Caki2 (cell line): Measurements from ENCODE around the gene ECE1. TPM values are rescaled to one million over a fixed set of nuclear protein-coding genes. Genes with fewer than 3 reads are reported as not detected.
A peak's percentile ranks its signal among the peaks of the same experiment; 100 is the strongest.

Source experiments
- DNase-seq: peaks from one replicate; pipeline ENCODE4 v3.0.0-alpha.2; 2015; ENCODE audit warnings: low read depth
- in situ Hi-C: cut with HindIII; loops from 2 replicates; pipeline ENCODE4 v1.10.0; 2016; ENCODE audit warnings: low sequenced_read_pairs, low pct_unique_long_range_greater_than_20kb, mixed read lengths
- total RNA-seq: library from RNA; depleted of rRNA; stranded (reverse); fragments of >200 nt; shearing (Covaris generic); gene quantifications from 2 replicates; pipeline ENCODE4 v1.2.3, GENCODE V29; 2014; ENCODE audit warnings: low replicate concordance; rRNA removed

The ECE1 gene
- 79.6 and 82.8 TPM in 2 replicates for total RNA-seq

DNA sequence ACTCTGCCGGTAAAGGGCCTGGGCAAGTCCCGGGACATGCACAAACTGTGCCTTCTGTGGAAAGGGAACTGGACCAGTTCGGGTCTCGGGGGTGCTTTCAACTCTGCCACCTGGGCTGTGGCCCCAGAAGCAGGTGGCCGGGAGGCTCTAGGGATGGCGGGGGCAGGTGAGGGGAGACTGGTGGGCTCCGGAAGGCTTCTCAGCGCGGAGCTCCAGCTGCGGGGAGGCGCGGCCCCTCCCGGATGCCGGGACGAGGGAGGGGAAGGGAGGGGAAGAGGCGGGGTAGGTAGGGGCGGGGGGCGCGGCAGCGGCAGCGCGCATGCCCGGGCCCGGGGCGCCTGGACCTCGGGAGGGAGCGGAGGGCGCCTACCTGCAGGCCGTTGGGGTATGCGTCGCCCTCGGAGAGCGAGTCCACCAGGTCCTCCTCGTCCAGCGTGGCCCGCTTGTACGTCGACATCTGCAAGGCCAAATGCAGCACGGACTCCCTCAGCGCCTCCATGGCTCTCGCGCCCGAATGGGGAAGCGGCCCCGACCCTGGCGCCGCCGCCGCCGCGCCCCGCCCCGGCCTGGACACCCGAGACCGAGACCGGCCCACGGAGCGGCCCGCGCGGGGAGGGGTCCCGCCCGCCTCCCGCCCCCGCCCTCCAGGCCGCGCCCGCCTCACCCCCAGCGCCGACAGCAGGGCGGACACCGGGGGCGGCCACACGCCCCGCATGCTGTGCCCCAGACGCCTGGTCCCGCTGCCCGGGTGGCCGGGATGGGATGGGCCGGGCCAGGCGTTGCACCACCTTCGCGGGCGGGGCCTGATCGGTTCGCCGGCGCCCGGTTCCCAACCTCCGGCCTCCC, at the start of gene ECE1:
TSS of gene ECE1 (minus strand) at position 764 of the 846 bp plus-strand sequence. CDS start at position 715, 49 bp downstream.
- in situ Hi-C loops = no loop called here
- peak; percentile 24 for DNase-seq

DNA sequence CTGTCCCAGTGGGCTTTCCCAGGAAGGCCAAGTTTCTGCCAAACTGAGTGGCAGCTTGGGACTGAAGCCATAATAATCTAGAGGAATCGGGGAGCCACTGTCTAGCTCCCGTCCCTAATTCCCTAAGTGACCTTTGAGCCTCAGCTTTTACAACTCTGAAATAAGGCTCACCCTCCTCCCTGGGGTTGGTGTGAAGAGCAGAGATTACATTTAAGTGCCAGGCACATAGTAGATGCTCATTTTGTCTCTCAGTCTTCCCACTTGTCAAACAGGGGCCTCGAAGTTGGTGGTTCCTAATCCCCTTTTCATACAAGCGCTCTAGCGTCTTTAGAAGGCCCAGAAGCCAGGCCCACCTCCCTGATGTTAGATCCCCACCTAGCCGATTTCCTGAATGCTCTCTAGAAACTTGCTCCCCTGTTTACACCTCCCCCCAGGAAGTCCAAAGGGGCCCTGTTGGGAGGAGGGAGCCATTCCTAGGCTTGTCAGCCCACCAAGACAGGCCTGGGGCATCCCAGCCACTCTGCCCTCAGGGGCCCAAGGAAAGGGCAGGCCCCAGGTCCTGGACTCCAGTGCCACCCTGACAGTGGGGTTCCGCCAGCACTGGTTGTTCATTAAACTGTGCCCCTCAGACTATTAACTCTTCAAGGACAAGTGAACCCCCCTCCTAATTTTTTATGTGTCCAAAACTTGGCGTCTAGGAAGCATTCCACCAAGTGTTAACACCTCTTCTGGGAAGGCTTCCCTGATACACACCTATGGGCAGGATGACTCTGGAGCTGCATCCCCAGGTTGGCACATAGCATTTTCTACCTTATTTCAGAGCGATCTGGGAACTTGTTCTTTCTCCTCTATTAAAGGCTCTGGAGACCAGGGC, 49.3 kb upstream of the ECE1 start:
- no peak for DNase-seq
- in situ Hi-C loops = no loop called here

DNA sequence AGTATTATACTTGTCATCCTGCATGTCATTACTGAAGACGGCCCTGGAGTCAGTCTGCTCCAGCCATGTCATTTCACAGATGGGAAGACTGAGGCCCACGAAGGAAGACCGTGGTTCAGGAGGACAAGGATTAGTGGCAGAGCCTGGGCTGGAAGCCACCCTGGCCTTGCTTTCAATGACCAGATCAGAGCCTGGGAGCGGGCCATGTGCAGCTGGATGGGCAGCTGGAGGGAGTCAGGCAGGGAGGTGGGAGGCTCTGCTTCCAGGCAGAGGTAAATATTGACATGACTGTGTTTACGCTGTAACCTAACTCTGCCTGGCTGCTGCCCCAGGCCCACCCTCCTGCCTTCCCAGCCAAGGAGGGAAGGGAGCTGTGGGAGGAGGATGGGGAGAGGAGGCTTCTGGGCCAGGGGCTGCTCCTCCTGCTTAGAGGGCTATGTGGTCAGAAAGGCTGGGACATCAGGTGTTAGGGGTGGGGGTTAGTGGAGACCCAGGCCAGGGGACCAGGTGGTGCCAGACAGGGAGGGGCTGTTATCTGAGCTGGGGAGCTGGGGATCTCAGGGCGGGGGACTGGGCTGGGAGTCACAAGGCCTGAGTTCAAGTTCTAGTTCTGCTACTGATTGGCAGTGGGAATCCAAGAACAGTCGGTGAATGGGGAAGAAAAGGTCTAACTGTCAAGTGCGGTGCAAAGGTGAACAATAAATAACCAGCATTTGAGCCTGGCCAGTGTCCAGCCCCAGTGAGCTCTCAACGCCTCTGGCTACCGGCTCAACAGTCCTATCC, 48.5 kb upstream of the ECE1 start:
- in situ Hi-C loops = no loop called here
- DNase-seq = peak; percentile 72

DNA sequence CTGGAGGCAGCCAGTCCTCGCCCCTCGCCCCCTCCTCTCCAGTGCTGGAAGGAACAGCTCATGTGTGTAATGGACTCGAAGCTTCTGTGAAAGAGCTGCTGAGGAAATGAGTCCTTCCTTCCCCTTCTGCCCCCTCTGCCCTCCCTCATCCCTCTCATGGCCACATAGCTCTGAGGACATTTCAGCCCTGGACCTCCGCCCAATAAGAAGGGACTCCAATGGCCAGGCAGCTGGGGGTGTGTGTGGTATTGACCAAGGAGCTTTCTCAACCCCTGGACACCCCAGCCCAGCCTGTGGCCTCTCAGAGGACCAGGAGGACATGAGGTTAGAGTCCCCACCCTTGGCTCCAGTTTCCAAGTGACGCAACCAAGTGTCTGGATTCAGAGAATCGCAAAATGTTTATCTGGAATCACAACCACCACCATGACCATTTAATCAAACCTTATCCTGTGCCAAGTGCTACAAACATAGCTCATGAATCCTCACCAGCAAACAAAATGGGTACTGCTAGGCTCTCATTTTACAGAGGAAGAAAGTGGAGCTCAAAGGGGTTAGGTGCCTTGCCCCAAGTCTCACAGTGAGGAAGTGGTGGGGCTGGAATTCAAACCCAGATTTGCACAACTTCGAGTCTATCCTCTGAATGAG, 47.8 kb upstream of the ECE1 start:
- in situ Hi-C loops = no loop called here
- DNase-seq = peak; percentile 92

DNA sequence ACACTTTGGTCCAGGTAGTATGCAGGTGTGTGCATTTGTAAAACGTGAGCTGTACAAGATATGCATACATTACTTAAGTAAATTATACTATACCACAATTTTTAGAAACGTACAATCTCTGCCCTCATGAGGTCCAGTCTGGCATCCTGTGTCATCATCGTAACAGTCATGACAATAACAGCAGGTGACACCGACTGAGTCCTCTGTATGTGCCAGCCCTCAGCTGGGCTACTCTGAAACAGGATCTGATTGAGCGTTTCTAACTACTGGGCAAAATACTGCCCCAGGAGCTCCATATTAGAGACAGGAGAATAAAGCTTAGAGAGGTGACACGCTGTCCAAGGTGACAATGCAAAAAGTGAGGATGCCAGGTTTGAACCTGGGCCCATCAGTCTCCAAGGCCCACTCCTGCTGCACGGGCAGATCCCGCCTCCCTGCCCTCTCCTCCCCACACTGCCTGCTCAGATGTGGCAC, 47.2 kb upstream of the ECE1 start:
- in situ Hi-C loops = no loop called here
- no peak for DNase-seq

DNA sequence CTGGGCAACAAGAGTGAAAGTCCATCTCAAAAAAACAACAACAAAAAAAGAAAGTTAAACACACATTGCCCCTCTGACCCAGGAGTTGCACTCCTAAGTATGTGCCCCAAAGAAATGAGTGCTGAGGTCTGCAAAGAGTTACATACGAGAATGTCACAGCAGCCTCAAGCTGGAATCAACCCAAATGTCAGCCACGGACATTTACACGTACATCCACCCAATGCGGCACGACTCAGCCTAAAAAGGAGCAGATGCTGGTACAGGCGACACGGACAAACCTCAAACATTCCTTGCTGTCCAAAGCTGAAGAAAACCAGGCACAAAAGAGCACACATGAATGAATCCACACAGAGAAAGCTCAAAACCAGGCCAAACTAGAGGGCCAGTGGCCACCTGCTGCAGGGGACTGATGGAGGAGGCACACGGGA, 46.8 kb upstream of the ECE1 start:
- DNase-seq = no peak
- in situ Hi-C loops = no loop called here

DNA sequence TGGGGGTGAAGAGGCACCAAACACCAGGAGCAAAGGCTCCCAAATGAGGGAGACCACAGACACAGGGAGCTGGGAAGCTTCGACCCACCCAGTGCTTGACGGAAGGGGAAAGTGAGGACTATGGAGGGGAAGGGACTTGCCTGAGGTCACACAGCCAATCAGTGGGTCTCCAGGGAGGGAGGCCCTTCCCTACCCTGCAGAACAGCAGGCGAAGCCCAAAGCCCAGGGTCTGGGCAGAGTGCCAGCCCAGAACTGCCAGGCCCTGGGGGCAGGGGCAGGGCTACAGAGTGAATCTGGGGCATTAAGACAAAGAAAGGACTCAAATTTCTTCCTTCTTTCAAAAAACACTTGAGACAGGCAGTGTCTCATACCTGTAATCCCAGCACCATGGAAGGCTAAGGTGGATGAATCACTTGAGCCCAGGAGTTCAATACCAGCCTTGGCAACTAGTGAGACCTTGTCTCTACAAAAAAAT, 45.5 kb upstream of the ECE1 start:
- in situ Hi-C loops = no loop called here
- DNase-seq = peak; percentile 70

DNA sequence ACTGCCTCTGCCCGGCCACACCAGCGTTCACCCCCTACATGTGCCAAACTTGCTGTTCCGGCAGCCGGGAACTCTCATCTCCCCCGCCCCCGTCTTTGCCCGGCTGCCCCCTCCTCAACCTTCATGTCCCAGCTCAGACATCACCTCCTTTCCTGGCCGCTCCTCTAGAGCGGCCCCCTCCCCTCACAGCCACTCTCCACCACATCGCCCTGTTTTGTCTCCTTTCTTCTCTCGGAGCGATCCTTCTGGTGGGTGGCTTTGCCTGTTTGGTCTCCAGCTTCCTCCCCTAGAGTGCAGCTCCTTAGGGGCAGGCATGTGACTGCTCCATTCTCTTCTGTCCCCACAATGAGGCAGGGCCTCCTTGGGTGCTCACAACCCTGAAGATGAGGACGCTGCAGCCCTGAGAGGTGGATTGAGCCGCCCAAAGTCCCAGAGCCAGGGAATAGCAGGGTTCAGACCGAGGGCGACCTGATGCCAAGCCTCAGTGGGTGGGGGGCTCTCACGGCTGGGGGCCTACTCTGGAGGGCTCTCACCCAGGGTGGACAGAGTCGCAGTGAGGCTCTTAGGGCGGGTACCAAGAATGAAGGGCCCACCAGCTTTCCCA, 44.9 kb upstream of the ECE1 start:
- in situ Hi-C loops = no loop called here
- no peak for DNase-seq

DNA sequence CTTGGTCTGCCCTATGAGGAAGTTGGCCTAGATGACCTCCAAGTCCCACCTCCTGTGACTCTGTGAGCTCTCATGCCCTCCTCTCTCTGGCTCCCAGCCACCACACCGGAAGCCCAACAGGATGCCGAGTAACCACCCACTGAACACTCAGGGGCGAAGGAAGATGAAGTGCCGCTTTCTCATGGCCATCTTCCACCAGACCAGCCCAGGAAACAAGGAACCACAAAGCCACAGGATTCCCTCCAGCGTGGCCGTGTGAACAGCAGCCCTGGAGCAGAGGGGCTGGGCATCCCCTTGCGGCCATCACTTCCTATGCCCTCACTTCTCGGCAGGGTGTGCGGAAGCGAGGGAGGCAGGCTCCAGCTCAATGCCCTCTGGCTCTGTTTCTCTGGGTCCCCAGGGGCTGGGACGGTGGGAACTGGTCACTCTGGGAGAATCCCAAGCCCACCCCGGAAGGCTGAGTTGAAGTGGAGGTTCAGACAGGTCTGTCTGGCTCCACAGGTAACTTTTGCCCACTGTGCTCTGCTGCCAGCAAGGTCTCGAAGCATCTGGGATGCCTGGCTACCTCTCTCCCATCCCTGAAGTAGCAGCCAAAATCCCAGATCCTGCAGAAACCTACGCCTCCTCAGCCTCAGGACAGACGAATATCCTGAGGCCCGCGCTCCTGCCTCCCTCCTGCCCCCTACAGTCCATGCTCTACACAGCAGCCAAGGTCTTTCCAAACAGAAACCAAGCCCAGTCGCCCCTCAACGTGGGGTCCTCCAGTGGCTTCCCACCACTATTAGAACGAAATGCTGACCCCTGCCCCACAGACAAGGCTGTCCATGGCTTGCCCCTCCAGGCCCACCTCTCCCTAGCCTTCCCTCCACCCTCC, 44.2 kb upstream of the ECE1 start:
- in situ Hi-C loops = no loop called here
- DNase-seq = peak; percentile 79

DNA sequence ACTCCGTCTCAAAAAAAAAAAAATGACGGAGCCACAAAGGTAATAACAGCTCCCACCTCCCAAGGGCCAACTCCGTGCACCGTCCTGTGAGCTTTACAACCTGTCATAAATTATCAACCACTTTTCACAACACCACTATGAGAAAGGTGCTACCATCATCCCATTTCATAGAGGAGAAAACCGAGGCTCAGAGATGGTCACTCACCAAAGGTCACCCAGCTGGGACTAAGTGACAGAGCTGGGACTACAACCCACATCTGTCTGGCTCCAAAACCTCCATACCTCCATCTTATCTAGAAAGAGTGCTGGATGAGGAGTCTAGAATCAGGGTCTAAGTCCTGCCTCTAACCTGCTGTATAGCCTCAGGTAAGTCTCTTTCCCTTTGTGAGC, 43.6 kb upstream of the ECE1 start:
- in situ Hi-C loops = no loop called here
- no peak for DNase-seq

DNA sequence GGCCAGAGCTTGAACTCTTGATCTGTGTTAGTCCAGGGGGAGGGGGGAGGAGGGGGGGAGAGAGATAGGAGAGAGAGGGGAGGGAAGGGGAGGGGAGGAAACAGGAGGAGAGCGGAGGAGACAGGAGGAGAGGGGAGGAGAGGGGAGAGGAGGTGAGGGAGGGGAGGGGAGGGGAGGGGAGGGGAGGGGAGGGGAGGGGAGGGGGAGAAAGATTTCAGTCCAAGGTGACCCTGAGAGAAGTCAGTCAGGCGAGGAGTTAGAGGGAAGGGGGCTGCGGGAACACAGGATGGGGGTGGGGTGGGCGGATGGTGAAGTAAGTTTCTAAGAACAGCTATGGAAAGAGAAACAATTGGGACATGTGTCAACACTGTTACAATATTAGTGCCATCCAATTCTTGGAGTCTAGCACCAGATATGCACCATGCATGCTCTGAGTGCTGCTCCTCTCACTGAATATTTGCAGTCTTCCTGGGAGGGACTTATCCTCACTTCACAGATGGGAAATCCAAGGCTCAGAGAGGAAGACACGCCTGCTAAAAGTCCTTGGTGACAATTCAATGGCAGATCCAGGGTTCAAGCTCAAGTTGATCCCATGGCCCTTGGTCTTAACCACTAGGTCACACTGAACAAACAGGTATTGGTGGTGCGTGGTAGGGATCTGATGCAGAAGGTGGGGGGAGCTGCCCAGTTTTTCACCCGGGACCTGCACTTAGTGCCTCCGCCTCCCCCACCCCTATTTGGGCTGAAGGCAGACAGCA, 42.5 kb upstream of the ECE1 start:
- DNase-seq = no peak
- in situ Hi-C loops = no loop called here

DNA sequence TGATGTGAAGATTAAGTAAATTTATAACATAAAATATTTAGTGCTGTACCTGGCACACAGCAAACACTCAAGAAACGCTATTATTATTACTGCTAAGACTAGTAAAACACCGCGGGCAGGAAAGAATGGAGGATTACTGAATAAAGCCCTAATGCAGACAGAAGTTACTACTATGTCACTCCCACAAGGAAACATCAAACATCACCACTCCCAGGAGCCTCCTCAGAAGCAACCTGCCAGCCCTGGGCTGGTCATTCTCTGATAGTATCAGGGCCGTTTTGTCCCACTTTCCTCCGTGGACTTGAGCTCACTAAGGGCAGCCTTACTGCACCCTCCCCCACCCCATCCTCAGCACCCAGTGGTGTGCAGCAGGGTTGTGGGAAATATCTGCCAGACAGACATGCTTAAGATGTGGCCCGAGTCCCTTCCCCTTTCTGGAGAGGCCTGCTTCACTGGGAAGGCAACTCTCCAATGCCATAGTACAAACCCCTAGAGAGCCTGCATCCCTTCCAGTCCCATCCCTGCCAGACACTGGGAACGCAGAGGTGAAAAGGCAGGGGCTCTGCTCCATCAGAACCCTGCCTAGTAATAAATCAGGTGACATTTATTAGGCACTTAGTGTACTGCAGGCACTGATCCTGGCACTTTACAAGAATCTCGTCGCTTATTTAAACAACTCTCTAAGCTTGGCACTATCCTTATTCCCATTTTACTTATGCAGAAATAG, 41.7 kb upstream of the ECE1 start:
- DNase-seq = no peak
- in situ Hi-C loops = no loop called here

DNA sequence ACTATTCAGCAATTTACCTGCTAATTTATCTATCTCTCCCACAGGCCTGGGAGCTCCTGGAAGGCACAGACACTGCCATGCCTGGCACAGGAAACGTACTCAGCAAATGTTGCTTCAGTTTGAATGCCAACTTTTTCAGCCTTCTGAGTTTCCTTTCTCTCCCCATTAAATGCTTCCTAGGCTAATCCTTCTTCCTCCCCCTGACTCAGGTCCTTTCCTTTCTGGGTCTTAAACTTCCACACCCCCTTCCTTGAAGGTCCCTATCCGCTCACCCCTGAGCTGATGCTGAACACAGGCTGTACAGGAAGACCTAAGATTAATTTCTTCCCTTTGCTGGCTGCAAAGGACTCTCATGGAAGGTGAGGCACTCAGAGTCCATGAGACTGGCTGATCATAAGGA, 40.3 kb upstream of the ECE1 start:
- in situ Hi-C loops = no loop called here
- DNase-seq = no peak

DNA sequence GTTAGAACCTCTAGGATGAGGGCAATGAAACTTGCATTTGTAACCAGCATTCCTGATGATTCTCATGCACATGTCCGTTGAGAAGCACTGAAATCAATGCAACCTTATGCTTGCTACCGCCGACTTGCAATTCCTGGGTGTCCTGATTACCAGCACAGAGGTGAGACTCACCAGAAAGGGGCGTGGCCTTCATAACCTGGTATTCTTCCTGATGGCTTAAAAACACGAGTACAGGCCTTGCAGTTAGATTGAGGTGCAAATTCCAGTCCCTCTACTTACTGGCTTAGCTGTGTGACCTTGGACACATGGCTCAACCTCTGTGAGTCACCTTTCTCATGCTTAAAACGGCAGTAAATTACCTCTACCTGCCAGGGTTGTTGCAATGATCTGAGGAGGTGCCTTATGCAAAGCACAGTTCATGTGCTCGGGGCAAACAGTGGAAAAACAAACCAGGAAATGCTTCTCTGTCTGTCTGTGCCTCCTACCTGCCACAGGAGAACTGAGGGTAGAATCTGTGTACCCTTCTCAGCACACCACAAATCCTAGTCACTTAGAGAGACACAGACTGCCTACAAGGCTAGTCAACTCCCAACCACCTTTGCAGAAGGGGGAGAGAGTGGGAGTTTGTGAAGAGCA, 39.1 kb upstream of the ECE1 start:
- in situ Hi-C loops = no loop called here

More for the DNA sequence above, 39.1 kb upstream of the ECE1 start:
- DNase-seq = peak; percentile 80
